Trophoblast cell (in vitro differentiated cells and primary cell): Measurements from ENCODE around the gene RARB.

ENCODE experiments used
- DNase-seq, 2 donors: peaks; one replicate each; pipeline ENCODE4 v3.0.0-alpha.2; 2016
- H2AFZ ChIP-seq: 2 replicates; pipeline ENCODE4 v1.6.1; 2013; ENCODE audit warnings: low read length, moderate library complexity, mild to moderate bottlenecking; ENCODE audit not compliant: insufficient read depth, poor library complexity
- H2AK5ac ChIP-seq: 2 replicates; pipeline ENCODE4 v1.6.1; 2013; ENCODE audit warnings: mild to moderate bottlenecking, low read length
- H2BK120ac ChIP-seq: 2 replicates; pipeline ENCODE4 v1.6.1; 2013; ENCODE audit warnings: low read length, mild to moderate bottlenecking, moderate library complexity; ENCODE audit not compliant: insufficient read depth, poor library complexity
- H2BK12ac ChIP-seq: 2 replicates; pipeline ENCODE4 v1.6.1; 2013; ENCODE audit warnings: mild to moderate bottlenecking, low read length, moderate library complexity
- H2BK5ac ChIP-seq: 2 replicates; pipeline ENCODE4 v1.6.1; 2013; ENCODE audit warnings: low read length, low read depth, moderate library complexity, mild to moderate bottlenecking; ENCODE audit not compliant: poor library complexity
- H3K14ac ChIP-seq: 2 replicates; pipeline ENCODE4 v1.6.1; 2013; ENCODE audit warnings: mild to moderate bottlenecking, low read length
- H3K18ac ChIP-seq: 2 replicates; pipeline ENCODE4 v1.6.1; 2013; ENCODE audit warnings: mild to moderate bottlenecking, low read length
- H3K23ac ChIP-seq: 2 replicates; pipeline ENCODE4 v1.6.1; 2013; ENCODE audit warnings: low read length
- H3K27ac ChIP-seq: 2 replicates; pipeline ENCODE4 v1.5.1; 2013; ENCODE audit warnings: low read depth, mild to moderate bottlenecking, inconsistent platforms, low read length, moderate library complexity
- H3K27me3 ChIP-seq: 2 replicates; pipeline ENCODE4 v1.6.1; 2013; ENCODE audit warnings: inconsistent platforms, mild to moderate bottlenecking, low read length, moderate library complexity; ENCODE audit not compliant: insufficient read depth
- H3K36me3 ChIP-seq, 2 experiments: 1 replicate in 1 of 2; 2 replicates in 1 of 2; pipeline ENCODE4 v1.6.1; 2013; ENCODE audit warnings: low read length in 2 of 2, mild to moderate bottlenecking in 2 of 2, moderate library complexity in 1 of 2; ENCODE audit not compliant: insufficient read depth in 2 of 2, control insufficient read depth in 1 of 2
- H3K4ac ChIP-seq: 2 replicates; pipeline ENCODE4 v1.6.1; 2013; ENCODE audit warnings: low read depth, mild to moderate bottlenecking, low read length, moderate library complexity
- H3K4me1 ChIP-seq, 2 experiments: 1 replicate in 1 of 2; 2 replicates in 1 of 2; pipeline ENCODE4 v1.6.1; 2013; ENCODE audit warnings: low read length in 2 of 2, mild to moderate bottlenecking in 2 of 2, moderate library complexity in 1 of 2; ENCODE audit not compliant: insufficient read depth in 2 of 2, control insufficient read depth in 1 of 2
- H3K4me2 ChIP-seq: 2 replicates; pipeline ENCODE4 v1.6.1; 2013; ENCODE audit warnings: inconsistent platforms, mild to moderate bottlenecking, low read length, moderate library complexity
- H3K4me3 ChIP-seq: 2 replicates; pipeline ENCODE4 v1.5.1; 2013; ENCODE audit warnings: mild to moderate bottlenecking, low read depth, low read length, inconsistent platforms
- H3K79me1 ChIP-seq: one replicate; pipeline ENCODE4 v1.6.1; 2013; ENCODE audit warnings: low read length
- H3K79me2 ChIP-seq: 2 replicates; pipeline ENCODE4 v1.6.1; 2013; ENCODE audit warnings: low read length, mild to moderate bottlenecking; ENCODE audit not compliant: control insufficient read depth, insufficient read depth, poor library complexity
- H3K9ac ChIP-seq: 2 replicates; pipeline ENCODE4 v1.6.1; 2013; ENCODE audit warnings: mild to moderate bottlenecking, low read length
- H3K9me3 ChIP-seq: 2 replicates; pipeline ENCODE4 v1.6.1; 2013; ENCODE audit warnings: low read depth, mild to moderate bottlenecking, control low read depth, inconsistent platforms, low read length; ENCODE audit not compliant: insufficient read depth
- H4K12ac ChIP-seq: 2 replicates; pipeline ENCODE4 v1.6.1; 2013; ENCODE audit warnings: low read depth, mild to moderate bottlenecking, low read length, moderate library complexity
- H4K8ac ChIP-seq: 2 replicates; pipeline ENCODE4 v1.6.1; 2013; ENCODE audit warnings: low read depth, mild to moderate bottlenecking, low read length, moderate library complexity
- H4K91ac ChIP-seq: one replicate; pipeline ENCODE4 v1.6.1; 2013; ENCODE audit warnings: low read depth, mild to moderate bottlenecking, low read length, moderate library complexity
- WGBS: extraction: QIAGEN DNeasy Blood & Tissue Kit; methylation state at CpG from one replicate; pipeline ENCODE4 v1.1.7; 2013; ENCODE audit warnings: missing lambda C conversion rate; ENCODE audit not compliant: insufficient read length, insufficient coverage; ENCODE audit errors: extremely low coverage; 5-methylcytosine and 5-hydroxymethylcytosine counted together

Gene RARB

DNA sequence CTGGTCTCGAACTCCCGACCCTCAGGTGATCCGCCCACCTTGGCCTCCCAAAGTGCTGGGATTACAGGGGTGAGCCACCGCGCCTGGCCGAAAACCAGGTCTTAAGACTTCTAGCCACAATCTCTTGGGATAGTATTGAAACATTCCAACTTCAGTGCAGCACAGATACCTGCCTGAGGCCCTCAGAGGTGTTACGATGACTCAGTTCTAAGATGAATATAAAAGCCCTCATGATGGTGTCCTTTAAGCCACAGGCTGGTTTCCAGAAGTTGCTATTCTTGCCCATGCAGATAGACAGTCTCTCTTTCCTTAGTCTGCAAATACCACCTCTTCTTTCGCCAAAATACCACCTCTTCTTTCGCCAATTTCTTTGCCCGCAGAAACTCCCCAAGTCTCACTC lies 69.0 kb downstream of the RARB start:
- no CpG with 5 or more reads among the region's 10 CpGs for WGBS

DNA sequence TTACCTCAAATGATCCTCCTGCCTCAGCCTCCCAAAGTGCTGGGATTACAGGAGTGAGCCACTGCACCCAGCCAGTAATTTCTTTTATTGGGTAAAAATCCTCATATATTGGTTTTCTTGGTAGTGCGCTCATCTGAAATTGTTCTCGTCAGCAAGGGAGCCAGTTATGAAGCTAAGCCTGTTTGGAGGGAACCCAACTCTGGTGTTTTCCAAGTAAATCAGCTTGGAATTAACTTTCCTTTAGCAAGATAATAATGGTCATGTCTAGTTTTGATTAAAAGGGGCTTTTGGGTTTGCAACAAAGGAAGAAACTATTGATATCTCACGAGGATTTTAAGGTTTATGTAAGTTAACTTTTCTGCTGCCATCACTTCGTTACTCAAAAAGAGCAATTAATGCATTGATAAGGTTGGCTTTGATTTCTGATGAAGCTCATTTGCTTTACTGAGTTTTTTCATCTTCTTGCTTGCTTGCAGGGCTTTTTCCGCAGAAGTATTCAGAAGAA lies 72.7 kb downstream of the RARB start:
- no peak overlapping the region for H4K91ac ChIP-seq
- no peak overlapping the region for H2AFZ ChIP-seq
- no peak overlapping the region for H3K23ac ChIP-seq
- no peaks in the 10 kb centered on the region for H3K79me2 ChIP-seq
- WGBS: no CpG with 5 or more reads among the region's 5 CpGs
- H3K9ac ChIP-seq: no peak overlapping the region
- H3K18ac ChIP-seq: no peak overlapping the region
- no peak overlapping the region for H2BK12ac ChIP-seq
- no peak overlapping the region for H3K27ac ChIP-seq
- H4K12ac ChIP-seq: no peak overlapping the region
- no peak overlapping the region for H4K8ac ChIP-seq
- H2BK120ac ChIP-seq: no peak overlapping the region
- no peak overlapping the region for H2AK5ac ChIP-seq
- DNase-seq: no peak
- H3K9me3 ChIP-seq: peaks cover 3% of the 10 kb centered on the region
- peaks cover 3% of the 10 kb centered on the region in 2 experiments for H3K36me3 ChIP-seq
- no peaks in the 10 kb centered on the region for H3K27me3 ChIP-seq
- H2BK5ac ChIP-seq: no peak overlapping the region
- no peak overlapping the region for H3K4me2 ChIP-seq
- no peak overlapping the region for H3K14ac ChIP-seq
- no peak overlapping the region for H3K4me3 ChIP-seq
- no peaks in the 10 kb centered on the region for H3K79me1 ChIP-seq
- no peak overlapping the region for H3K4ac ChIP-seq
- H3K4me1 ChIP-seq: no peaks in the 10 kb centered on the region

More for the DNA sequence above, 69.0 kb downstream of the RARB start:
- no peak overlapping the region for H3K4me2 ChIP-seq
- no peak overlapping the region for H2BK120ac ChIP-seq
- no peak overlapping the region for H3K23ac ChIP-seq
- no peak overlapping the region for H3K4ac ChIP-seq
- H3K4me3 ChIP-seq: no peak overlapping the region
- H4K91ac ChIP-seq: no peak overlapping the region
- H2BK12ac ChIP-seq: no peak overlapping the region
- no peaks in the 10 kb centered on the region for H3K27me3 ChIP-seq
- H3K9ac ChIP-seq: no peak overlapping the region
- DNase-seq: peak; percentile 74 to 82
- no peak overlapping the region for H4K8ac ChIP-seq
- no peak overlapping the region for H2AK5ac ChIP-seq
- H3K18ac ChIP-seq: no peak overlapping the region
- no peak overlapping the region for H2BK5ac ChIP-seq
- no peaks in the 10 kb centered on the region for H3K79me2 ChIP-seq
- no peak overlapping the region for H2AFZ ChIP-seq
- peaks cover 2 to 7% of the 10 kb centered on the region in 2 experiments for H3K36me3 ChIP-seq
- H3K4me1 ChIP-seq: no peaks in the 10 kb centered on the region
- no peak overlapping the region for H4K12ac ChIP-seq
- H3K79me1 ChIP-seq: no peaks in the 10 kb centered on the region
- H3K9me3 ChIP-seq: peaks cover 6% of the 10 kb centered on the region
- no peak overlapping the region for H3K27ac ChIP-seq
- H3K14ac ChIP-seq: no peak overlapping the region

DNA sequence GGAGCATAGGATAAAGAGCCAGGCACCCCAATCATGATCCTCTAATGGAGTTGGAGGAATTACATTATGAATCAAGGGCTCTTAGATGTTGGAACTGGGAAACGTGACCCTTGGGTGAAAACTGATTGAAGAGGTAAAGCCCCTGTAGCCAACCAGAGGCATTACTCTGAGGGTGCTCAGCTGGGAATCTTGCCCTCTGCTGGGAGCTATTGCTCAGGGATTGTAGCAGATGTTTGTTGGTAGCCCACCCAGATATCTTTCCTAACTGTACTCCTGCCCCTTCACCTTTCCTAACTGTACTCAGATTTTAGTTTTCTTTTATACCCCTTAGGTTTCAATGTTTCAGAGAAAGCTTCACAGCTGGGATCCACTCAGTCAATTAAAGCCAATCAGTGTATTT lies 74.2 kb downstream of the RARB start:
- WGBS: no CpG with 5 or more reads among the region's 1 CpG
- no peaks in the 10 kb centered on the region for H3K9me3 ChIP-seq

DNA sequence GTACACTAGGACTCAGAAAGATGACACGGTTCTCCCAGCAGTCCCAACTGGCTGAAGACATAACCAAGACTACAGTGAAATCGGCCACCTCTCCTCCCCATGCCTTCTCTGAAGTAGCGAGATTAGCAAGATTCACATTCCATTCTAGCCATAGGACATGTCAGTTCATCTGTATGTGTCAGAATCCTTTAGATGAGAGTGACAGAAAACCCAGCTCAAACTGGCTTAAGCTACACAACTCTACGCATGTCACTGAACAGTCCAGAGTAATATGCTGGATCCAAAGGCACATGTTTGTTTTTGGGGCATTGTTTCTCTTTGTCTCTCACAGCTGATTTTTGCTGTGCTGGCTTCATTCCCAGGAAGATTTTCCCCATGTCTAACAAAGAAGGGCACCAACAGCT lies 75.8 kb downstream of the RARB start:
- Histone ChIP-seq H3K79me1 (no peaks in the 10 kb centered on the region), H3K23ac (no peak overlapping the region), H3K27ac (no peak overlapping the region), H2AK5ac (no peak overlapping the region), H2BK120ac (no peak overlapping the region), H2BK12ac (no peak overlapping the region), H3K4me1 (no peaks in the 10 kb centered on the region), H2AFZ (no peak overlapping the region), H2BK5ac (peak overlapping the region; percentile 13), H3K36me3 (peaks cover 3% of the 10 kb centered on the region in 2 experiments), H3K18ac (no peak overlapping the region), H3K14ac (no peak overlapping the region), H4K12ac (no peak overlapping the region), H3K27me3 (no peaks in the 10 kb centered on the region), H3K4me2 (no peak overlapping the region), H4K91ac (no peak overlapping the region), H3K4ac (no peak overlapping the region), H3K9me3 (no peaks in the 10 kb centered on the region), H3K9ac (no peak overlapping the region), H3K4me3 (no peak overlapping the region), H4K8ac (no peak overlapping the region), H3K79me2 (no peaks in the 10 kb centered on the region)
- peak in 1 of 2 donors; percentile 18 for DNase-seq
- whole genome bisulfite sequencing: no CpG with 5 or more reads among the region's 4 CpGs

More for the DNA sequence above, 74.2 kb downstream of the RARB start:
- no peaks in the 10 kb centered on the region for H3K79me1 ChIP-seq
- no peaks in the 10 kb centered on the region for H3K79me2 ChIP-seq
- H2AK5ac ChIP-seq: no peak overlapping the region
- no peak for DNase-seq
- no peaks in the 10 kb centered on the region for H3K4me1 ChIP-seq
- H3K36me3 ChIP-seq: peaks cover 3% of the 10 kb centered on the region in 2 experiments
- H4K91ac ChIP-seq: no peak overlapping the region
- H3K9ac ChIP-seq: no peak overlapping the region
- no peak overlapping the region for H2BK12ac ChIP-seq
- H3K14ac ChIP-seq: no peak overlapping the region
- H3K4me3 ChIP-seq: no peak overlapping the region
- H4K8ac ChIP-seq: no peak overlapping the region
- H3K23ac ChIP-seq: no peak overlapping the region
- H2BK120ac ChIP-seq: no peak overlapping the region
- no peak overlapping the region for H4K12ac ChIP-seq
- no peaks in the 10 kb centered on the region for H3K27me3 ChIP-seq
- H3K4ac ChIP-seq: no peak overlapping the region
- H2BK5ac ChIP-seq: no peak overlapping the region
- no peak overlapping the region for H3K18ac ChIP-seq
- no peak overlapping the region for H3K27ac ChIP-seq
- no peak overlapping the region for H2AFZ ChIP-seq
- H3K4me2 ChIP-seq: no peak overlapping the region
